HuH-7 (cell line): Measurements from ENCODE around the gene CAMKK2.
A peak's percentile ranks its signal among the peaks of the same experiment; 100 is the strongest.
"Not testable (repeated sequence)": the region's sequence is repeated elsewhere in the genome, so short reads cannot be mapped to it uniquely, and the experiment has no call there.

Experiments
- DNase-seq: peaks from one replicate; pipeline ENCODE4 v3.0.0; 2011; ENCODE audit warnings: low spot score

The CAMKK2 gene

DNA sequence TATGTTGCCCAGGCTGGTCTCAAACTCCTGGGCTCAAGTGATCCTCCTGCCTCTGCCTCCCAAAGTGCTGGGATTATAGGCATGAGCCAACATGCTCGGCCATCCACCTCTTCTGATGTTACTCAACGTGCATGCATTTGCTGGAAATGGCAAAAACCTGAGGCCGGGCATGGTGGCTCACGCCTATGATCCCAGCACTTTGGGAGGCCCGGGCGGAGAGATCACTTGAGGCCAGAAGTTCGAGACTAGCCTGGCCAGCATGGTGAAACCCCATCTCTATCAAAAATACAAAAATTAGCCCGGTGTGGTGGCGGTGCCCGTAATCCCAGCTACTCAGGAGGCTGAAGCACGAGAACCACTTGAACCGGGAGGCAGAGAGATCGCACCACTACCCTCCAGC is 1.9 kb upstream of the CAMKK2 start:
- DNase-seq, result not testable (repeated sequence)

DNA sequence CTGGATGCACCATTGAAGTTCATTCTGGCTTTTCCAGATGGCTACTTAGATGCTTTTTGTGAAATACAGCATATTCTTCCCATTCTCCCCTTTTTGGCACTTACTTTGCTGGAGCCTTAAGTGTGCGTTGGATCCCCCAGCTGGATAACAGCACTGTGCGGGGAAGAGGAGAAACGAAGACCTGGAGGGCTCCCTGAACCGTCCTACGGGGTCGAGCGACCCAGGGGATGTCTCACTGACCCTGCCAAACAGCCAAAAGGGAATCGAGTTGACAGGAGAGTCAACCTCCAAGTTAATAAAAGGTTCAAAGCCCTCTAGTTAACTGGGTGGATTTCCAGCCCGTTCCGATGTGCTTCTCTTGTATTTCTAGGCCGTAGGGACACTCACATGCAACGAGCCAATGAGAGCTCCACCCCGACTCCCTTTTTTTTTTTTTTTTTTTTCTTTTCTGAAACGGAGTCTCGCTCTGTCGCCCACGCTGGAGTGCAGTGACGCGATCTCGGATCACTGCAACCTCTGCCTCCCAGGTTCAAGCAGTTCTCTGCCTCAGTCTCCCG is 1.0 kb upstream of the CAMKK2 start:
- peak; percentile 53 for DNase-seq

DNA sequence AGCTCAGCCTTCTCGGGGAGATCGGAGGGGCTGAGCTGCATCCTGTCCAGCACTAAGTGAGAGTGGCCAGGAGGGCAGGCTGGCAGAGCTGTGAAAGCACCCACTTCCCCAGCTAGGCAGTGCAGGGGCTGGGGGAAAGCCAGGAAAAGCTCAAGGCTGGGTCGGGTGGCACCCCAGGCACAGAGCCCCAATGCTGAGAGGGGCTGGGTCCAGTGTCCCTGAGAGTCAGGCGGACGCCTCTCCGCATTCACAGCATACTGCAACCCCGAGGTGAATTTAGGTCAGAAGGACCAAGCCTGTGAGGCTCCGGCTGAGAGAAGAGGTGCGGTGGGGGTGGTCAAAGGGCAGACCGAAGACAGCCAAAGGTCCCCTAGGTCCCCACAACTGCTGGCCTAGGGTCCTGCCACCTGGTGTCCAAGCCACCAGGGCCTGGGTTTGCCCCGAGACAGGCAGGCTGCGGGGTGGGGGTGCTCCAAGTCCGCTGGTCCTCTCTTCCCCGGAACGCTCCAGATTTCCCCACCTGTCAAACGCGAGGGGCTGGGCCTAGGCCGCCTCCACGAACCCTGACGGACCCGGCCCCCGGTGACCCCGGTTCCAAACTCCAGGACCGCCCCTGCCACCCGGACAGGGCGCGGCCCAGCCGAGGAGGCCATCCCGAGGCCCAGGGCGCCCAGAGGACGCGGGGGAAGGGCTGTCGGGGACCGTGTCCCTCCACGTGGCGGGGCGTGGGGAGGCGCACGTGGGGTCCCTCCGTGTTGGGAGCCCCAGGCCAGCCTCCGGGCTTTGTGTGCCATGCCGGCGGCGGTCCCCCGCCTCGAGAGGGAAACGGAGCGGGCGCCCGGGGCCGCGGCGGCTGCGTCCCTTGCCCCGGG is 527 bp downstream of the CAMKK2 start:
- peak; percentile 29 for DNase-seq

DNA sequence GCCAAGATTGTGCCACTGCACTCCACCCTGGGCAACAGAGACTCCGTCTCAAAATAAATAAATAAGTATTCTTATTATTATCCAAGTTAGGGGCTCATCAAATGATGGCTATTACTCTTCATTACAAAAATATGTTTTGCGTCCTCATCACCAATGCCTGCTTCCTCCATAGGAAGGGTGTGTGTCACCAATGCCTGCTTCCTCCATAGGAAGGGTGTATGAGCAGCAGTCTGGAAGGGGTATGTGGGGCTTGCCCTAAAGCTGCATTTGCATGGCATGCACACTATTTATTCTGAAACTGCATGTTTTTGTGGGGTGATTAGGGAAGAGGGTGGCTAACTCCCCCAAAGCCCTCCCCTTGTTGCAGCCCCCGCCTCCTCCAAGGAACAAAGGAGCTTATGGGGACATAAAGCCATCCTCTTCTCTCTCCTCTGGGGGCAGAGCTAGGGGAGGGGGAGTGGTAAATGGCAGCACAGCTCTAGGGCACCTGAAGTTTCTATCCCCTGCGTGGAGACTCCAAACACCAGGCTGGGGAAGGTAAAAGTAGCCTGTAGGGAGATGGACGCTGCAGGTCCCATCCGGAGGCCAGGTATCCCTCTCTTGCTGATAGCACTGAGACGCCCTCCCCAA is 1.3 kb downstream of the CAMKK2 start:
- DNase-seq, result peak; percentile 20

DNA sequence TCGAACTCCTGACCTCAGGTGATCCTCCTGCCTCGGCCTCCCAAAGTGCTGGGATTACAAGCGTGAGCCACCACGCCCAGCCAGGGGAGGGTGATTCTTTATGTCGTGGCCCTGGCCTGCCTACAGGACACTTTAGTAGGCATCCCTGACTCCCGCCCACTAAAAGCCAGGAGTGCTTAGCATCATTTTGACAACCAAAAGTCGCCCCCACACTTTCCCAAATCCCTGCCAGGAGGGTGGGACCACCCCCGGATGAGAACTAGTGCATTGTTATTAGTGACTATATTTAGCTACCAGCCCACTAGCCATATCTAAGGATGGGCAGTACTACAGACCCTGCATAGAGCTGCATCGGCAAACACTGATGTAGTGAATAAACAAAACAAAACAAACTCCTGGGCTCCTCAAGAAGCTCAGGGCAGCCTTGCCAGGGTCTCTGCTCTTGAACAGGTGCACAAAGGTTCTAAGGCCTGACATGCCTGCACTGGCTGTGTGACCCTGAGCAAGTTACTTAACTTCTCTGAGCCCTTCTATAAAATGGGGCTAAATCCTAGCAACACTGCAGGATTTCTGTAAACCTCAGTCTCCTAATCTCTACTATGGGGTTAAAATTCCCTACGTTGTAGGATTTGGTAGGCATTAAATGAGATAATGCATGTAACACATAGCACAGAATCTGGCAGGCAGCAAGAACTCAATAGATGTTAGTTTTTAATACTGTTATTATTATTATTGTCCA is 2.2 kb downstream of the CAMKK2 start:
- DNase-seq, result no peak

DNA sequence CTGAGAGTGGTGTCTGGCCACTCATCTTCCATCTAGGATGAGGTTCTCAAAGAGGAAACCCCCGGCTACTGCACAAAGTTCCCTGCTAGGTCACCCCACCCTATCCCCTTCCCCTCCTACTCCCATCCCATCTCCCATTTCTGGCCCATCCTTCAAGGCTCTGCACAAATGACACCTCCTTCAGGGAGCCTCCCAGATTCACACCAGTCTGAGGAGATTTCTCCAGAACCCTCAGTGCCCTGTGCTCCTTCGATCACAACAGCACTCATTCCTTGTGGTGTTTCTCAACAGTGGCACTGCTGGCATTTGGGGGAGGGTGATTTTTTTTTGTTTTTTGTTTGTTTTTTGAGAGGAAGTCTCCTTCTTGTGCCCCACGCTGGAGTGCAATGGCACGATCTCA is 2.9 kb downstream of the CAMKK2 start:
- no peak for DNase-seq

DNA sequence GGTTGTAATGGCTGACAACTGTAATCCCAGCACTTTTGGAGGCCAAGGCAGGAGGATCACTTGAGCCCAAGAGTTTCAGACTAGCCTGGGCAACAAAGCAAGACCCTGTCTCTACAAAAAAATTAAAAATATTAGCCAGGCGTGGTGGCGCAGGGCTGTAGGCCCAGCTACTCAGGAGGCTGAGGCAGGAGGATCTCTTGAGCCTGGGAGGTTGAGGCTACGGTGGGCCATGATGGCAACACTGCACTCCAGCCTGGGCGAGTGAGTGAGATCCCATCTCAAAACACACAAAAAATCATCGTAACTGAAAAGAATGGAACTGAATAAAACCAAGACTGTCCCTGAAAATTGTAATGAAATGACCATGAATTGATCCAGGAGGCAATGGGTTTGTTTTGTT is 6.1 kb downstream of the CAMKK2 start:
- DNase-seq, result no peak

DNA sequence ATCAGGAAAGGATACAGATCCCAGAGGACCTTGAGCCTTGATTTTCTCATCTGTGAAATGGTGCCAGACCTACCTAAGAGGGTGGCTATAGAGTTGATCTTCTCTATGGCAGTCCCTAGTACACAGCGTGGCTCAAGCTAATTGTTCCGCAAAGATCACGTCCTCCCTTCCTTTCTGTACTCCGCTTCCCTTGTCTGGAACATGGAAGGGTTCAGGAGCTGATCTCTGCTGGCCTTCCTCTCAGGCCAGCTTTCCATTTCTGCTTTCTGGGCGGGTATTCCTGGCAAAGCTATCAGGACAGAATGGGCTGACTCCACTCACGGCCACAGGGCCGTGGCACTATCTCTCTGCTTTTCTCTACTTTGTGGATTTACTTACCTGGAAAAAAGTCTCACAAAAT is 6.5 kb downstream of the CAMKK2 start:
- DNase-seq, result no peak

DNA sequence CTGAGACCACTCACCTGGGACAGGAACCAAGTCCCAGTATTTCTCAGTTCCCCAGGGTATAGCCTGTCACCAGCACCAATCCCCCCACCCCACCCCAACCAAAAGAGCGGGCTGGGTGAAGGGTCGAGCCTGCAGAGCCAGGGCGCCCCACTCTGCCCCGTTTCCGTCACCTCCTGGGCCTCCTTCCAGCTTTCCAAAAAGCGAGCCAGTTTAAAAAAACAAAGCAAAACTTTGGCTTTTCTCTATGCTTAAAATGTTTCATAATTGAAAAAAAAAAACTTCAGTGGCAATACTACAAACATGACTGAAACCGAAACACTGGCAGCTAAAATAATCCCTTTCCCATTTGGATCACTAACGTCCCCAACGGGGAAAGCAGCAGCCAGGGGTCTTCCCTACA is 7.5 kb downstream of the CAMKK2 start:
- DNase-seq, result no peak

DNA sequence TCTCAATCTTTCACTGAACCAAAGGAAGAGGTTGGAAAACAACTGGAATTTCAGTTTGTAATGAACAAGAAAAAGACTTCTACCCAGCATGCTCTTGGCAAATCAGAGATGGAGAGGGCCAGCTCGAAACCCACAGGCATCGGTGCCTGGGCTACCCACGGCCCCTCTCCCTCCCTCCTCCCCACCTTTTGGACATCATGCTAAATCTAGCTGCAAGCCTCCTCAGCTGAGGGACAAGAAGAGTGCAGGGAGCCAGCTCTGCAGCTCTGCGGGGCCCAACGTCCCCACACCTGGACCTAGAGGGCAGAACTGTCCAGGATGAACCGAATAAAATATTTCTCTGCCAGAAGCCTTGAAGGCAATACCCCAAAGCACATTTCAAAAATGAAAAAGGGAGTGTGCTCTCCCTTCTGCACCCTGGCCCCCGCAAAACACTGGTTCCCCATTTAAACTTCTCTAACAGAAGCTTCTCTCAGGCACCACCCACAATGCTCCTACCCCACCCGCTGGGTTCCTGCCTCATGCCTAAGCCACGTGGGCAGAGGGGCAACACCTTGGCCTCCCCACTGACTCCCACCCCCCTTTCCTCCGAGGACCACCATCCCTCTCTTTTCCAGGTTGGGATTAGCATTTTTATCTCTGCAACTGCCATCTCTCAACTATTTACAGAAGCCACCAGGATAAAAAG is 8.2 kb downstream of the CAMKK2 start:
- no peak for DNase-seq

DNA sequence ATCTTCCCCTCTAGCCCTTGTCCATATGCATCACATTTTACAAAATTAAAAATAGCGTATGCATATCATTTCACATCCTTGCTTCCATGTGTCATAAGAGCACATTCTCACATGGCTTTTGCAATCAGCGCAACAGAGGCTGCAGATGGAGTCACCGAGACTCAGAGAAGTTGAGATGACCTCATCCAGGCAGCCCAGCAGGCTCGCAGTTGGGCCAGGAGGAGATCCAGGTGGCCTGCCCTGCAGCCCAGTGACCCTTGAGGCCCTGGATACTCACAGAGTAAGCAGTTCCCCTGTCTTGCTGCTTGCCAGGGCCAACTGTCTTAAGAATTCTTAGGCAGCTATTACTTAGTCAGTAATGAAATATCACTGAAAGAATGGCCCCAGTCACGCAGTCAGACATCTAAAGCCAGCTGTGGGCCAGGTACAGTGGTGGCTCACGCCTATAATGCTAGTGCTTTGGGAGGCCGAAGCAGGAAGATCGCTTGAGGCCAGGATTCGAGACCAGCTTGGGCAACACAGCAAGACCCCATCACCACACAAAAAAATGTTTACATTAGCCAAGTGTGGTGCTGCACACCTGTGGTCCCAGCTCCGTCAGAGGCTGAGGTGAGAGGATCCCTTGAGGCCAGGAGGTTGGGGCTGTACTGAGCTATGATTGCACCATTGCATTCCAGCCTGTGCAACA is 9.1 kb downstream of the CAMKK2 start:
- no peak for DNase-seq

DNA sequence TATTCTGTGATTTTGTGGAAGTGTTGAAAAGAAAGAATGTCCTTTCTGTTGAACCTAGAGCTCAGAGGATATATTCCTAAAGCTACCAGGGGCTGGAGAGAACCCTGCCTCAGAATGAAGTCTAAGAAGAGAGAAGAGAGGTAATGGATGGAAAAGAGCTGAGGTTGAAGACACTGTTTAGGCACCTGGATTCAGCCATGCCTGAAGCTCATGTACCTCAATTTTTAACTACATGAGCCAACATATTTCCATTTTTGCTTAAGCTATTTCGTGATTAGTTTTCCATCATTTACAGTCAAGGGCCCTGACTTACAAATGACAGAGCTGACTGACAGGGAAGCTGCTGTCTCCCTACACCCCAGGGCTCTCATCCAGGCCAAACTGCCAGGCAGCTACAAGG is 10.7 kb downstream of the CAMKK2 start:
- no peak for DNase-seq

DNA sequence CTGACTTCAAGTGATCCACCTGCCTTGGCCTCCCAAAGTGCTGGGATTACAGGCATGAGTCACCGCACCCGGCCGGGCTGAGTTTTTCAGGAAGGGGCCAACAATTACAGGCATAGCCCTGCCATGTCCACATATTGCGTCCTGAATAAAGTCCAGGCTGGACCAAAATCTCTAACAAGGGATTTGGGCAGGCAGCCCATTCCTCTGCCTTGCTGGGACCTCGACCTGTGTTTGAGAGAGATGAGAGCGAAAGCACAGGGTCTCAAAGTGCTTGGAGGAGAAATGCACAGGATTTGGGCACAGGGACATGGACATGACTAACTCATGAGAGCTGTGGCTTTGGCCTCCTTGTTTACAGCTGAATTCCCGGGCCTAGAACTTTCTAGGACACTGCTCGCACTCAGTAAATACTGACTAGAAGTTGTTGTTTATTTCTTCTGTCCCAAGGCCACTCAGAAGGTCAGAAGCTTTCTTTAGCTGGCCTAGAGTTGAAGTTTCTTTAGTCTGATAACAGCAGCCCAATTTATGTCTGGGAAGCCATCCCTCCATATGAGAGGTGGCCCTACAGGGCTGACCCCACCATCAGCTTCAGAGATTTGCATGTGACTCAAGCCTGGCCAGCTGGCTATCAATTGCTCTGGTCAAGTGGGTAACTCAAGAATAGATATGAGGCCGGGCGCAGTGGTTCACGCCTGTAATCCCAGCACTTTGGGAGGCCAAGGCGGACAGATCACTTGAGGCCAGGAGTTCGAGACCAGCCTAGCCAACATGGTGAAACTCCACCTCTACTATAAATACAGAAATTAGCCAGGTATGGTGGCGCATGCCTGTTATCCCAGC is 11.7 kb downstream of the CAMKK2 start:
- no peak for DNase-seq

DNA sequence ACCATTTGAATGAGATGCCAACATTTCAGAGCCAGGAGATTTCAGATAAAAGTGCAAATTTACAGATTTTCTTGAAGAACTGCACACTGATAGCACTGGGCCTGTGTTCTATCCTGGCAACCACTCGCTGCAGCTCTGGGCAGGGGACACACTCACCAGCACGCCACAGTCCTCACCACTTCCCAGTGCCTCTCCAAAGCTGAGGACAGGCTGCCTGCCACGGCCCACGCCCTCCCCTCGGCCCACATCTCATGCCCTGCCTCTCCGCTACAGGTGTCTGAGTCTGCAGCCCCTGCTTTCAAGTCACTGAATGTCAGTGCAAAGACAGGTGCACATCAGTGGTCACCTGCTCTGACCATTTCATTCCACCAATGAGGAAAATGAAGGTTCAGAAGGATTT is 12.7 kb downstream of the CAMKK2 start:
- no peak for DNase-seq

DNA sequence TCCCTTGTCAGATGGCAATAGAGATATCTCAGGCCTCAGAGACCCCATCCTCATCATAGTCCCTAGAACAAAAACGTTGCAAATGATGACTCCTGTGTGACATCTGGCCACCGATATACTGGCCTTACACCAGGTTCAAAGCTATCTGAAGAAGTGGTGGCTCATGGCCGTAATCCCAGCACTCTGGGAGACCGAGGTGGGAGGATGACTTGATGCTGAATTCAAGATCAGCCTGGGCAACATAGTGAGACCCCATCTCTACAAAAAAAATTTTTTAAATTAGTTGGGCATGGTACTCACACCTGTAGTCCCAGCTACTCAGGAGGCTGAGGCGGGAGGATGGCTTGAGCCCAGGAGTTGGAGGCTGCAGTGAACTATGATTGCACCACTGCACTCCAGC is 13.1 kb downstream of the CAMKK2 start:
- no peak for DNase-seq

DNA sequence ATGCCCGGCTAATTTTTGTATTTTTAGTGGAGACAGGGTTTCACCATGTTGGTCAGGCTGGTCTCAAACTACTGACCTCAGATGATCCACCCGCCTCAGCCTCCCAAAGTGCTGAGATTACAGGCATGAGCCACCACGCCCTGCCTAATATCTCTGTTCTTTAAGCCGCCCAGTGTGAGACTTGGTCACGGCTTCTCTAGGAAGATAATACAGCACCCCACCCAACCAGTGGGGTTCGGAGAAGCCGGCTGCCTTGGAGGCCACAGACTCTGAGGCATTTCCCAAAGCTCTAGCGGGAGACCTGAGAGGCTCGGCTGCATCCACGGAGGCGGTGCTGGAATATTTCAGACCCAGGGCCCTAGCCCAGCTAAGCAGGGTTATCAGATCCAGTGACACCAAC is 13.6 kb downstream of the CAMKK2 start:
- not testable (repeated sequence) for DNase-seq

DNA sequence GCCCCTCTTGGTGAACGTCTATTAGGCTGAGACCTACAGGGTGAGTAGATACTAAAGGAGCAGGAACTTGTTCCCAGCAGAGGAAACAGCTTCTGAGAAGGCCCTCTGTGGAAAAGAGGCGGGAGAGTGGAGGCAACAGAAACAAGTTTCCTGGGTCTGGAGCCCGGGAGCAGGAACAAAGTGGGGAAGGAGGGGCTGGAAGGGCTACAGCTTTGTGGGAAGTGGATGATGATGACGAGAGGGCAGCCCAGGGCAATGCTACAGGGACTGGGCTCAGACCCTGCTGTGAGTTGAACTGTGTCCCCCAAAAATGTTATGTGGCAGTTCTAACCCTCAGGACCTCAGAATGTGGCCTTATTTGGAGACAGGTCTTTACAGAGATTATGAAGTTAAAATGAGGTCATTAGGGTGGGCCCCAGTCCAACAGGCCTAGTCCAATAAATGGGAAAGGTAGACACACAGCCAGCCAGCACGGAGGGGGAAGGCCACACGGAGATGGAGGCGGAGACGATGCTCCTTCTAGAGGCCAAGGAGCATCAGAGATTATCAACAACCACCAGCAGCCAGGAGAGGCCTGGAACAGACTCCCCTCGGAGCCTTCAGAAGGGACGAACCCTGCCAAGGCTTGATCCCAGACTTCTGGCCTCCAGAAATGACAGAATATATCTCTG is 14.3 kb downstream of the CAMKK2 start:
- DNase-seq, result no peak

DNA sequence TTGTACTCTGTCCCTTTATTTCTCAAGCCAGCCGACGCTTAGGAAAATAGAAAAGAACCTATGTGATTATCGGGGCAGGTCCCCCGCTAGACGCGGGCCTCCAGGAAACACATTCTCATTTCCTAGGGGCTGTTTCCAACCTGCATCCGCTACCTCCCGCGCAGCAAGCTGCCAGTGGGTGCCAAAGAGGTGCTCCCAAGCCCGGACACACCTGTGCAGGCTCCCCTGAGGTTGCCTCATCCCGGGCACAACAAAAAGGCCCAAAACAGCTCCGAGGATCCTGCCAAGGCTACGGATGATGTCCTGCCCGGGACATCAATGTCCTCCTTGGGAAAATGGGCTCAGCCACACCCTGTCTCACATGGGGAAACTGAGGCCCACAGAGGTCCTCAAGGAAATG is 15.4 kb downstream of the CAMKK2 start:
- DNase-seq, result not testable (repeated sequence)

DNA sequence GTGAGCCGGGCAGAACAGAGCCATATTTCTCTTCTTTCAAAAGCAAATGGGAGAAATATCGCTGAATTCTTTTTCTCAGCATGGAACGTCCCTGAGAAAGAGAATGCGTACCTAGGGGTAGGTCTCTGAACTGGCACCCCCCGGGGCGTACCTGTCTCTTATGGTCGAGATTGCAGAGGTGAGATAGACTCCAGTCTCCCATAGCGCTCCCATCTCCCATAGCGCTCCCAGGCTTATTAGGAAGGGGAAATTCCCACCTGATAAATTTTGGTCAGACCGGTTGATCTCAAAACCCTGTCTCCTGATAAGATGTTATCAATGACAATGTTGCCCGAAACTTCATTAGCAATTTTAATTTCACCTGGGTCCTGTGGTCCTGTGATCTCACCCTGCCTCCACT is 16.0 kb downstream of the CAMKK2 start:
- not testable (repeated sequence) for DNase-seq

DNA sequence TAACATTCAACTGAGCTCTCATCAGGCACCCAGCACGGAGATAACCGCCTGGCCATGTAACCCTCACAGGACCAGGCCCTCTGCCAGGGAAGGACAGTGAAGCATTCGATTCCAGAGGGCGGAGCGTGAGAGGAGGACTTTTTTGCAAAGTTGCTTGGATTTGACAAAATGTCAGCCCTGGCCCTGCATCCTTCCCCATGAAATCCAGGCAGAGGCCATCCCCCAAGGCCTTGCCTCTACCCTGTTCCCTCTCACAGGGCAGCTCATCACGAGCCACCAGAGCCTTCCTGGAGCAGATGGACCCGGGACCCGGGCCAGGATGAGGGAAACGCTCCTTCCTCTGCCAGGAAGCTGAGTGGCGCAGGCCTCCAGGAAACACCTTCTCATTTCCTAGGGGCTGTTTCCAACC is 17.0 kb downstream of the CAMKK2 start:
- no peak for DNase-seq
